ENCODE measurements around the gene SGCD.
A peak's percentile ranks its signal among the peaks of the same experiment; 100 is the strongest.

Gene SGCD

GRCh38 chr5:156363861-156364260 lies 36.9 kb downstream of the SGCD start:
- no peak for DNase-seq

DNA sequence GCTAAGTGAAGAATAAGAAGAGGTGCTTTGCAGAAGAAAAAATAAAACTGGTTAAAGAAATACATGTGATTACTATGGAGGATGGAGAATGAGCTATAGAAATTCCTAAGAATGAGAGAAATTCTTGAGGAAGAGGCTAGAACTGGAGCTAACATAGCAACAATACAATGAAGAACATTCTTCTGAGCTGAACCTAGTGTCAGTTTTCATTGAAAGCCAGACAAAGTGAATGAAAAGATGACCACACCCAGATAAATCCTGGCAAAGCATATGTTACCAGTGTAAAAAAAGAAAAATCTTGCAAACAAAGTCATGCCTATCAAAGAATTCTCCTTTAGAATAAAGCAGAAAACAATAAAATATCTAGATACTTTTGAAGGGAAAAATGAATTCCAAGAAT lies 39.6 kb downstream of the SGCD start:
- DNase-seq, result no peak

GRCh38 chr5:156367597-156367996 lies 40.6 kb downstream of the SGCD start:
- DNase-seq, result no peak

- no peak for DNase-seq
Measured at GRCh38 chr5:156375895-156376495, 49.0 kb downstream of the SGCD start.

- DNase-seq, result no peak
Measured at GRCh38 chr5:156376751-156377150, 49.8 kb downstream of the SGCD start.

DNA sequence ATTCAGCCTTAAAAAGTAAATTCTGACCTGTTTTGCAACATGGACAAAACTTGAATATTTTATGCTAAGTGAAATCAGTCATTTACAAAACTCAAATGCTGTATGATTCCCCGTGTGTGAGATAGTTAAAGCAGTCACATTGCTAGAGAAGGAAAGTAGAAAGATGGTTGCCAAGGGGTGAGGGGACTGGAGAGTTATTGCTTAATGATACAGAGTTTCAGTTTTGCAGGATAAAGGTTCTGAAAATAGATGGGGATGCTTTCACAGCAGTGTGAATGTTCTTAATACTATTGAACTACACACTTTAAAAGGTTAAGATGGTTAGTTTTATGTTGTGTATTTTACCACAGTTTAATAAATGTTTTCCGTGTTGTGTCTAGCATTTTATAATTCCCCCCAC lies 51.2 kb downstream of the SGCD start:
- no peak for DNase-seq

DNA sequence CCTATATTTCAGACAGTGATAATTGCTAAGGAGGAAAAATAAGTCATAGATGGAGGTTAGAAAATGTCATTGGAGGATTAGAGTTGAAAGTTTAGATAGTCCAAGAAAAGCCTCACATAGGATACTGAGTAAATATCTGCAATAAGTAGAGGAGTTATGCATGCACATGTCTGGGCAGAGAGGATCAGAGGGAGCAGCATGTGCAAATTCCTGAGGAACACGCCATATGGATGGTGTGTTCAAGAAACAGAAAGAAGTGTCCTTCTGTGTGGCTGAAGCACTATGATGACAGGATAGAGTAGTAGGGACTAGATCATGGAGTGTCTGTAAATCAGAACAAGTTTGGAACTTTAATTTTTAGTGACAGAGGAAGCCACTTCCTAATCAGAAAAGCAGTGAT lies 52.2 kb downstream of the SGCD start:
- no peak for DNase-seq

DNA sequence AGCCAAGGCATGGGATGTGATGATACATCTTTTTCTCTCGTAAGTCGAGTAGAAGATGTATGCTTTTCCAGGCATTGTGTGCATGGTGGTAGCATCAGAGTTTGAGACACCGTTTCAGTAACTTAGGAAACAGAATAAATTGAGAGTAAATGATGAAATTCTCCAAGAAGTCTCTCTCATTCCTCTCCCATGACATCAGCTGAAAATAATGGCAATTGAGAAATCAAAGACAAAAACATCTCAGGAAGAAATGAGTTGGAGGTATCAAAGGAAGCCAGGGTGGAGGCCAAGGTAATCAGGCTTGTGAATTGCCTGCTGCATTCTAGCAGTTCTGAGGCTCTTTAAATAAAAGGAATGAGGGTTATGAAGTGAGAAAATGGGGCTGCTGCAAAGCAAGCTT lies 53.9 kb downstream of the SGCD start:
- no peak for DNase-seq

GRCh38 chr5:156383510-156384265 lies 56.7 kb downstream of the SGCD start:
- no peak for DNase-seq

DNA sequence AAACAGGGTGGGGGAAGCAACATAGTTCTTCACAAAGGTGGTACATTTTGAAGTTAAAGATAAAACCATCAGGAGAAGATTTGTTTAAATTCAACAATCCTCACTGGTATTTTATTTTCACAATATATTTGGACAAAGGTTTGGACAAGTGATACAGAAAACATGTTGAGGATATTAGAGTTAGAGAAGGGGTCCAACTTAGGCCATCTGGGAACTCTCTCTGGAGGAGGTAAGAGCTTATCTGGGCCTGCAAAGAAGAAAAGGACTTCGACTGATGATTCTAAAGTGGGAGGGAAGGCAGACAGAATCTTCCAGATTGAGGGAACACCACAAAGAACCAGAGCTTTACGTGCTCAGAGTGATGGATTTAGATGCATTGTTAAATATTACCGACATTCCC lies 58.5 kb downstream of the SGCD start:
- DNase-seq, result no peak

GRCh38 chr5:156386976-156387375 lies 60.0 kb downstream of the SGCD start:
- DNase-seq, result no peak

GRCh38 chr5:156387391-156387790 lies 60.4 kb downstream of the SGCD start:
- peak in 1 of 2 experiments; percentile 60 for DNase-seq

DNA sequence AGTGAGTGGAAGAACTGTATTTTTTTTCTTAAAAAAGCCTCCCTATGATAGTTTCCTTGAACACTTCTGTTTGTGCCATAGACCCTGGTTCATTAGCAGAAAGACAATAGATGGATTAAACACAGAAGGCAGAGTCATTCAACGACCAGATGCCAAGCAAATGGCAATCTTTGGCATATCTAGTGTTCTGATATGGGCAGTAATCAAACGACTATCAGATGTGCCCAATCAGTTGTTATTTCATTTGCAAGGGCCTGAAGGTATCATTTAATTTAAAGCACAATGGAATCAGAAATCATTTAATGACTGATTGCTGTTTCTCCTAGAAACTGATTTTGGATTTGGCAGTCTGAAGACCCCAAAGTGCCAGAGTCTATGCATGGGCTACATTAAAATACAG lies 61.3 kb downstream of the SGCD start:
- DNase-seq, result no peak

DNA sequence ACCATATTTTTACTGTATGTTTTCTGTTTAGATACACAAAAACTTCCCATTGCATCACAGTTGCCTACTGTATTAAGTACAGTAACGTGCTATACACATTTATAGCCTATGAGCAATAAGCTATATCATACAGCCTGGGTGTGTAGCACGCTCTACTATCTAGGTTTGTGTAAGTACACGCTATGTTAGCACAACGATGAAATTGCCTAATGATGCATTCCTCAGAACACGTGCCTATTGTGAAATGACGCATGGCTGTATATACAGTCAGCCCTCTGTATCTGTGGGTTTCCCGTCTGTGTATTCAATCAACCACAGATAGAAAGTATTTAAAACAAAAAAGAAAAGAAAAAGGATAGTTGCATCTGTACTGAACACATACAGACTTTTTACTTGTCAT lies 64.2 kb downstream of the SGCD start:
- DNase-seq, result no peak

DNA sequence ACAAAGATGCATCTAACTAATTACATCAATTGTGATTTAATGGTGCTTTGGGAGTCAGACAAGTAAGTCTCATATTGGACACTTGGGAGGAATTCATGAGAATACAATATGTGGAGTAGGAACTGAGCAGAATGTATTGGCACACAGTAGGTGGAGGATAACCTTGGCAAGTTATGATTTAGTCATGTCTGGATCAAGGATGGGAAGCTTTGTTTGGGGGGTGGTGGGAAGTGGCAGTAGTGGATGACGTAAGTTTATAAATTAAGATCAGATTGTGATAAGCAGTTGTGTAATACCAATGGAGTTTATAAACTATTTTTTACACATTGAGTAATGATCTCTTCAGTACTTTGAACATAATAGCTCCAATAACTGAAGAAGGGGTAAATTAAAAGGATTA lies 67.0 kb downstream of the SGCD start:
- no peak for DNase-seq

DNA sequence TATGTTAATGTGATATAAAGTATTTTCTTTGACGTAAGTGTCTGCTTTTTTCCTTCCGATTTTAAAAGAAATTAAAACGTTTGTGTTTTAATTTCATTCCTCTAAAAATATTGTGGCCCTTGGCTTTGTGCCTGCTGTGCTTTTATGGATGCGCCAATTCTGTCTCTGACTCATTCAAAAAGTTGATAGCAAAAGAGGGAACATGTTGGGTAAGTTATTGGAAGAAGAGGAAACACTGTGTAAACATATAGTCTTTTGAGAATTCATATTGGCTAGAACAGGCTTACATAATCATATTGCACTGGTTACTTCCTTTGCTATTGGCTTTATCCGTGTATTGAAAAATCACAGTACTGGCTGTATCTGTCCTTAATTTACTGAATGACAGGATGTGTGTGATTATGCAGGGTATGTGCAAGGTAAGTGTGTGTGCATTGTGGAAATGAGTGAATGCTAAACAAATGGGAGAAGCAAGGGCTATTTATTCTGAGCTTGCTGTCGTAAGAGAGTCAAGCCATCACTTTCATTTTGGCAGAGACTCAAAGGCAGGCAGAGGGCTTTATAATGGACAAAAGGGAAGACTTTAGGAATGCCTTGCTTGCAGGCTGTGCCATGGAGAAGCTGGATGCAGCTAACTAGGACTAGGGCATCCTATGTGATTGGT lies 67.8 kb downstream of the SGCD start:
- peak; percentile 31 to 75 for DNase-seq

- DNase-seq, result no peak
Measured at GRCh38 chr5:156395306-156395675, 68.3 kb downstream of the SGCD start.

DNA sequence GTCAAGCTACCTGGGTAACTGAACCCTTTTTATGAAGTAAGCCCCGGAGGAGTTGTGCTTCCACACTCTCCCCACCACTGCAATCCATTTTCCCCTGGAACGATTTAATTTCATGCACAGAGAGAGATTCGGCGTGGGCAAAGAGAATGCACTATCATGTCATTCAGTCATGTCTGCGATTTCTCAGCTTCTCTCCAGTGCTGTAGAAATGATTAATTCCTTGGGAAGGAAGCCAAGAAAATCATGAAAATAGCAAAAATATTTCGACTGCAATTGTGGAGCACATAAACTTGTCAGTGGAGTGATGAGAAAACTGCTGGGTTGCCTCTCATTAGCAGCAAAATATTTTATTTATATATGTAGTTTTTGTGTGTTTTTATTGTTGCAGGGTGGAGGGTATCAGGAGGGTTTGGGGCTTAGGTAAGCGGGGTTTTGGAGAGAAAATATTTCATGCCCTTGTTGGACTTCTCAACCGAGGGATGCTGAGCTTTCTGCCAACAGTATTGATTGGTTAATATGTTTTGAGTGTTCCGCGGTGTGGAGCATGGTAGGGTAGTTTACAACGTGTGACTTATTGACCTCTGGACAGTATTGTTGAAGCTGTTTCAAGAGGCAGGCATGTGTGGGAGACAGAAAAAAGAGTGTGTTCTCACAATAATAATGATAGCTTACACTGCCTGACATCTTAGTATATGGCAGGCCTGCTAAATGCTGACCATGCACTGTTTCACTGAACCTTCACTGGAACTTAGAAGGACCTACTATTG lies 69.3 kb downstream of the SGCD start:
- no peak for DNase-seq

DNA sequence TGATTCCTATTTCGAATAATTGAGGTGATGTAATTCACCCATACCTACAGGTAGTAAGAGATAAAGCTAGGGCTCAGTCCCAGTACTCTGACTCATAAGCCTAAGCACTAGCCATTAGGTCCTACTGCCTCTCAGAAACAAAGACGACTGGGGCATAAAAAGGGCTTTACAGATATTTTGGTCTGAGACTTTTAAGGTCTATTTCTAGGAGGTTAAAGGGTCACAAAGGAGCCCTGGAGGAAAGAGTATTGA lies 69.8 kb downstream of the SGCD start:
- no peak for DNase-seq

GRCh38 chr5:156399323-156399722 lies 72.4 kb downstream of the SGCD start:
- DNase-seq, result no peak

GRCh38 chr5:156400231-156400986 lies 73.4 kb downstream of the SGCD start:
- DNase-seq, result no peak

GRCh38 chr5:156401804-156402203 lies 74.8 kb downstream of the SGCD start:
- DNase-seq, result no peak

GRCh38 chr5:156402387-156402921 lies 75.5 kb downstream of the SGCD start:
- no peak for DNase-seq

Data from NCI-H2081 (cell line).